HG02885 (cell line): ENCODE results near the gene HLA-DRA.
"Not testable (repeated sequence)": the region's sequence is repeated elsewhere in the genome, so short reads cannot be mapped to it uniquely, and the experiment has no call there.

Experiments
- ATAC-seq: cut with Tn5 transposase; IDR thresholded peaks from one replicate; pipeline ENCODE4 v1.9.1; 2021; ENCODE audit warnings: mild to moderate bottlenecking; ENCODE audit not compliant: unreplicated experiment, poor library complexity

HLA-DRA gene

GRCh38 chr6:32427934-32428474, 11.7 kb upstream of the HLA-DRA start:
- ATAC-seq = no peak

- no peak for ATAC-seq
Observed at GRCh38 chr6:32430179-32430578, 9.5 kb upstream of the HLA-DRA start.

- no peak for ATAC-seq
Observed at GRCh38 chr6:32431142-32431541, 8.5 kb upstream of the HLA-DRA start.

GRCh38 chr6:32432050-32432450, 7.6 kb upstream of the HLA-DRA start:
- no peak for ATAC-seq

GRCh38 chr6:32433950-32434349, 5.7 kb upstream of the HLA-DRA start:
- ATAC-seq = not testable (repeated sequence)

GRCh38 chr6:32436186-32436585, 3.5 kb upstream of the HLA-DRA start:
- ATAC-seq = no peak

GRCh38 chr6:32436995-32437836, 2.5 kb upstream of the HLA-DRA start:
- ATAC-seq = peak; percentile 74

- no peak for ATAC-seq
Observed at GRCh38 chr6:32439139-32439538, 548 bp upstream of the HLA-DRA start.

- no peak for ATAC-seq
Observed at GRCh38 chr6:32442243-32442667, 2.6 kb downstream of the HLA-DRA start.

- ATAC-seq = no peak
Observed at GRCh38 chr6:32442977-32443552, 3.4 kb downstream of the HLA-DRA start.

GRCh38 chr6:32444433-32444832, 4.7 kb downstream of the HLA-DRA start:
- no peak for ATAC-seq

- no peak for ATAC-seq
Observed at GRCh38 chr6:32445321-32445854, 5.7 kb downstream of the HLA-DRA start.

- no peak for ATAC-seq
Observed at GRCh38 chr6:32447932-32448331, 8.2 kb downstream of the HLA-DRA start.

- no peak for ATAC-seq
Observed at GRCh38 chr6:32449088-32449736, 9.5 kb downstream of the HLA-DRA start.

- ATAC-seq = no peak
Observed at GRCh38 chr6:32457054-32457453, 17.4 kb downstream of the HLA-DRA start.

- no peak for ATAC-seq
Observed at GRCh38 chr6:32459781-32460424, 20.2 kb downstream of the HLA-DRA start.

GRCh38 chr6:32460528-32460927, 20.8 kb downstream of the HLA-DRA start:
- ATAC-seq = no peak

GRCh38 chr6:32461493-32461892, 21.8 kb downstream of the HLA-DRA start:
- no peak for ATAC-seq

- no peak for ATAC-seq
Observed at GRCh38 chr6:32462609-32463008, 22.9 kb downstream of the HLA-DRA start.

- ATAC-seq = not testable (repeated sequence)
Observed at GRCh38 chr6:32467743-32468503, 28.2 kb downstream of the HLA-DRA start.
